HG02938 (cell line): ENCODE data around the gene MAP7.

Source experiments
- ATAC-seq: cut with Tn5 transposase; IDR thresholded peaks from one replicate; pipeline ENCODE4 v1.9.1; 2021; ENCODE audit warnings: mild to moderate bottlenecking, moderate library complexity; ENCODE audit not compliant: unreplicated experiment

The MAP7 gene

DNA sequence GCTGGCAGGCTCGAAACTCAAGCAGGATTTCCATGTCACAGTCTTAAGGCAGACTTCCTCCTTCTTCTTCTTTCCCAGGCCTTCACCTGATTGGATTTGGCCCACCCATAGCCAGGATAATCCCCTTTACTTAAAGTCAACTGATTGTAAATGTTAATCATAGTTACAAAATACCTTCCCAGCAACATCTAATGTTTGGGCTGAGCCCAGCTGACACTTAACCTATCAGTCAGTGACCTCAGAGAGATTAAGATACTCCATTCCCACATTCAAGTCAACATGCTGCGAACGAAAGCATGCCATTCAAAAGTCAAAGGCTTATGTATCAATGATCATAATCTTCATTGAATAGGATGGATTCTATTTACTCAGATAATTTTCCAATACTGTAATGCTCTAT is 16.0 kb downstream of the MAP7 start:
- no peak for ATAC-seq

DNA sequence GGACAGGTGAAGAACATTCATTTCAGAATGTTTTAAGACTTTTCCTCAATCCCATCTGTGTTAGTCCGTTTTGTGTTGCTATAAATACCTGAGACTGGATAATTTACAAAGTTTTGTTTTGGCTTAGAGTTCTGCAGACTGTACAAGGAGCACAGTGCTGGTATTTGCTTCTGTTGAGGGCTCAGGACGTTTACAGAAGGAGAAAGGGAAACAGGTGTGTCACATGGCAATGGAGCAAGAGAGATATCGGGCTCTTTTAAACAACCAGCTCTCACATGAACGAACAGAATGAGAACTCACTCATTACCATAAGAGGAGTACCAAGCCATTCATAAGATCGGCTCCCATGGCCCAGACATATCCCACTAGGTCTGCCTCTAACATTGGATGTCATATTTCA is 16.7 kb downstream of the MAP7 start:
- ATAC-seq, result no peak

DNA sequence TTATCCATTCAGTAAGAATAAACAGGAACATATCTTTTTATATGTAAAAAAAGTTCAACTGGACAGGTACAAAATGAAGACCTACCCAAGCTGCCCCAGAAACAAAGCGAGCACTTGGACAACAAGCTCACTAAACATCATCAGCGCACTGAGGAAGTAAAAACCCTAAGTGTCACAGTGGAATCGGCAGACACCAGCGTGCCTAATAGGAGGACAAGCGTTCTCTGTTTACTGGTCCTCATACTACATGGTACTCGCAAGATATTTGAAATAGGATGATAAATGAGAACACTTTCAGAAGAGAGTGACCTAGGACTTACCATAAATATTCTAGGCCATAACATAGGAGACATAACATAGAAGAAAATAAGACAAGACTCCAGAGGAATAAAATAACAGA is 18.2 kb downstream of the MAP7 start:
- no peak for ATAC-seq

DNA sequence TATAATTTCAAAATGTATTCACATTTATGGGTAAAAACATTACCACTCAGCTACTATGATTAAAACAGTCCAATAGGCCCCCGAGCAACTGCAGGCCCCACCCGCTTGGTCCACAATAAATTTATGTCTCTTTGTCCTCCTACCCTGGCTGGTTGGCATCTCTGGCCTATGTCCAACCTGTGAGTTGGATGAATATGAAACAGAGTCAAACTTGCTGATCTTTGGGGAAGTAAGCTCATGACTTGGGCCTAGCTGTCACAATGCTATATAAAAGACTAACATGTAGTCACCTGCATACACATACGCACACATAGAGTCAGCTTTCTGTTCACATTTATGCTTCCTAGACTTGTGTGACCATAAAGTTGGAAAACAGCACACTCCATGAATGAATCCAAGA is 20.5 kb downstream of the MAP7 start:
- no peak for ATAC-seq

DNA sequence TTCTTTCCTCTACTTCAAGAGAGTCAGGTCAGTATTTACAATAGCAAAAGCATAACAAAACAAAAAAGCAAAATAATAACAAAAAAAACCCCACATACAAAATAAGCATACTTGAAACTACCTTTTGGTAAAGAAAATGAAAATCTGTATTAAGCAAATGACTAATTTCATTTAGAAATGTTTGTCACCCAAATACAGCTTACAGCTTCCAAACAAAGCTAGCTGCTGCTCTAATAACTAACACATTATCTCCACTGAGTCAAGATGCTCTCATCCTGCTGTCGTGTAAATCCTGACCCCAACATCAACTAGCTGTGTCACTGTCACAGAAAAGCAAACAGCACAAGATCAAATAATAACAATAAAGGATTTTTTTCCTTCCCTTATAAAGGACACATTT is 21.7 kb downstream of the MAP7 start:
- no peak for ATAC-seq

DNA sequence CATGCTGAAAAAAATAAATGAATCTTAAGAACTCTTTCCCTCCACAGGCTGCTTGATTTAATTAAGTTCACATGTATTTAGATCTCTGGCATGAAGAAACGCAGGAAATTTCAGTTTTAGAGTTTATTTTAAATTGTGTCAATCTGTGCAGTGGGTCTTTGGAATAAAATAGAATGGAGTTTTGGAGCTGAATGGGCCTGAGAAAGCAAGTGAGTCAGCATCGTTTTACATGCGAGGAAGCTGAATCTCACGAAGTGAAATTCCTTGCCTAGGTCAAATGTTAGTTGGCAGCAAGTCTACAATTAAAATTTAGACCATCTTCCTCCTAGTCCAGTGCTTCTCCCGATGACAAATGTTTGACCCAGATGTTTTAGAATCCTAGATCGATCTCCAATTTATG is 22.4 kb downstream of the MAP7 start:
- ATAC-seq, result no peak

DNA sequence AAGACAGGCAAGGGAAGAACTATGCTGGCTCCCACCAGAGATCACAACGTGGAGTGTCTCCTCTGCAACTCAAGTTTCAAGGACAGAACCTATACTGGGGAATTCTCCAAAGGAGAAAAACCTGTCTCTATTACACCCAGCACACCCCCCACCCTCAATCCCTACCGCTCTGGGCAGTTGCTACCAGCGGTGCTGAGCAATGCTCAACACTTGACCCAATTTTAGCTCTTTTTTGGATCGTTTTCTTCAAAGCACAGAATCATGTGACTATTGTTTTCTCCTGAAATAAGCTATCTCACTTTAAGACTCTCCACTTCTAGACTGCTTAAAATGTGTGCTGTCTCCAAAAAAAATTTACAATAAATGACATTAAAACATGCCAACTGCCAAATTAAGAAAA is 23.3 kb downstream of the MAP7 start:
- ATAC-seq, result no peak

DNA sequence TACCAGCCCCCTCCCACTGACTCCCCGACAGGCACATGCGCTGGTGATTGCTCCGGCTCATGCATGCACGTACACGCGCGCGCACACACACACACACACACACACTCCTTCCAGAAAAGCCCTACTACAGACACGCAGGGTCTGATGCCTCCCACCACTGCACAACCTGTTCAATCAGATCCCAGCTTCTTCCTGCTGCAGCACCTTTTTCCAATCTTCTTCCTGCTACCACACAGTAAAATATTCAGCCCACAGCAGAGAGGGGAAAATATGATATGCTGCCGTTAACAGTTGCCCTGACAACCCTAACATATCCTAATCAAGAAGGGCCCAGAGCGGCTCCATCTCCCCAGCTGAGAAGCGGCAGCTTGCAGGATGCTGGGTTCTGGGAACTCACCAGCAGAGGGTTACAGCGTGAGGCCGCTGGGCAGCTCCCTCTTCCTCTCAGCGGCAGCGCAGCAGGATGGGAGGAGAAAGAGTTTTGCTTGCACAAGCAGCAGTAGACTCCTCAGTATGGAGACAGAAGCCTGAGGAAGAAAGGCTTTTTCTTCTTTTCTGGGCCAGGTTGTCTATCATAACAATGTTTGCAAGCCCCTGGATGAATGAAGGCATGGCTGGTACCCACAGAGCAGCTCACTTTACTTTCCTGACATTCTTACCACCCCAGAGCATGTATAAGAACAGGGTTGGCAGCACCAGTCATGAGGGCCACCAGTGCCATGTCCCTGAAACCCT is 23.9 kb downstream of the MAP7 start:
- ATAC-seq, result no peak

DNA sequence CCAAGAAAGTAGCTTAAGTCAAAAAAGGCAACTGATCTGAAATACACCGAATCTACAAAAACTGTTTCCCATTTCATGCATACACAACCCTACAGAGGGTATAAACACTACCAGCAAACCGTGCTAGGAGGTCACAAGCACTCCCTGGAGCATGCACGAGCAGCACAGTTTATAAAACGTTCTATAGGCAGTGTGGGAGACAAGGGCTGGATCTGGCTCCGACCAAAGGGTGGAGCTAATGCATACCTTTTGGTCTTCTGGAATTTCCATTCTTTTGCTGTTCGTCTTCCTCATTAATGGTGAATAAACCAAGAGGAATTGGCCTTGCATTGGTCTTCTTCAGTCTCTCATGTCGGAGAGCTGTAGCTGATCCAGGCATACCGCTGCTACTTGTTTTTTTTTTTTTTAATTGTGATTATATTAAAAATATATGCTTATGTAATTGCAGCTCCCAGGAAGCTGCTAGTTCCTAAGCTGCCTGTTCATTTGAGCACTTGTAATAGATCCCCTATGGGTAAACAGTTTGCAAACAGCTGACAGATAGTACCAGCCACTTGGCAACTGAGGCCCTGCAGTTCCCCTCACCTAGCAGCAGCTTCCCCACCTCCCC is 24.5 kb downstream of the MAP7 start:
- no peak for ATAC-seq

DNA sequence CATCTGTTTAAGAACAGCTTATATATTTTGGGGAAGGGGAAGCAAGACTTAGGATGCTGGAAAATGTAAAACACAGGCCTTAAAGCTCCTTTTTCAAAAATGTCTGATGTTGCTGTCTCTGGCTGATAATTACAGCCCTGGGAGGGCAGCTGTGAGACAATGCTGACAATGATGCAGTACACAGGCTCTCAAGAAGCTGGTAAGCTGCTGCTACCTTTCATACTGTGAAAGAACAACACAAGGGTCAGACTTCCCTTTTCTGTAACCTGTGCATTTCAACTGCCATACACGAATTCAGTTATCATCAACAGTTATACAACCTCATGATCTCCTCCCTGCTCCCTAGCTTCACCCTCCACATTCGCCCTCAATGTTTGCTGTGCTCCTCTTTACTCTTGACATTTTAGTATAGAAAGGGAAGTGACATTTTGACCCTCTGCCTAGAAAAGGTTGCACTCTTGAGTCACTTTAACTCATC is 25.2 kb downstream of the MAP7 start:
- no peak for ATAC-seq

DNA sequence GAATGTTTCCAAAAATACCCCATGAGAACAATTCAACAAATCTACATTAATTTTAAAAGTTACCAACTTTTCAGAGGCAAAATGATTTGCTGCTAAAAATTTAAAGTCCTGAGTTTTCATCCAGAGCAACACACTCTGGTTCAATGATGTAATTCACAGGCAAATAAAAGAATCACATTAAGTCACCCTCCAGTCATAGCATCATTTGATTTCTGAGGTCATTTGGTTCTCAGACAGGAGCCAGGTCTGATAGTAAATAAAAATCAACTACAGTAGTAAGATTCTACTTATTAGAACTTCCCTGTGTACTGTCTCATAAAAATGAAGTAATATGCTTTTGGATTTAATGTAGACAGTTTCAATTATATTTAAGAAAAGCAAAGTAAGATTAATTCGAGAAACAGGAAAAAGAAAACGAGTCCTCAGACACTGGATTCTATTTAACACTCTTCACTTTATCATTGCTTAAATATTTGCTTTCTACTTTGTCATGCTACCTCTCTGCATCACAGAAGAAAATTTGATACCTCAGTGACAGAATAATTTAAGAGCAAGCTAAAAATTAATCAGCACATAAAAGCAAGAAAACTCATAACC is 25.8 kb downstream of the MAP7 start:
- ATAC-seq, result no peak

DNA sequence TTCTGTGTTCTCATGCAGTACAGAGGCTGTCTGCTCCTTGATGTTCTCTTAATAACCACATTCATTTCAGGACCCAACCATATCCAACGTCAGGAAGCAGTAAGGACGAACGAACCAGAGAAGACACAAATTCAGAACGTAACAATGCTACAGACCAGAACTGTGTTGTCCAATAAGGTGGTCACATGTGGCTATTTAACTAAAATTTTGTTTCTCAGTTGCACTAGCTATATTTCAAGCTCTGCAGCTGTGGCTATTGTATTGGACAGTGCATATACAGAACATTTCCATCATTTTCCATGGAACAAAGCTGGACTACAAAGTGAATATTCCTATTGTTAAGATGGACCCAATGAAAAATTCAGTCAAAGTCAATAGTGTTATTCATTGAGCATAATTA is 27.0 kb downstream of the MAP7 start:
- ATAC-seq, result no peak

DNA sequence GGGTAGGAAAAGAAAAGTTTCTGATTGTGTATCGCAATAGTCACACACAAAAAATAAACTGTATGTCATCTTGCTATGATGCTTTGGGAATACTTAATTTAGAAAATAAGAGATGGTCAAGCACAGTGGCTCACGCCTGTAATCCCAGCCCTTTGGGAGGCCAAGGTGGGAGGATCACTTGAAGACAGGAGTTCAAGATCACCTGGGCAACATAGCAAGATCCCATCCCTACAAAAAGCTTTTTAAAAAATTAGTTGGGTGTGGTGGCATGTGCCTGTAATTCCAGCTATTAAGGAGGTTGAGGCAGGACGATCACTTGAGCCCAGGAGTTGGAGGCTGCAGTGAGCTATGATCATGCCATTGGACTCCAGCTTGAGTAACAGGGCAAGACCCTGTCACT is 27.6 kb downstream of the MAP7 start:
- ATAC-seq, result no peak

DNA sequence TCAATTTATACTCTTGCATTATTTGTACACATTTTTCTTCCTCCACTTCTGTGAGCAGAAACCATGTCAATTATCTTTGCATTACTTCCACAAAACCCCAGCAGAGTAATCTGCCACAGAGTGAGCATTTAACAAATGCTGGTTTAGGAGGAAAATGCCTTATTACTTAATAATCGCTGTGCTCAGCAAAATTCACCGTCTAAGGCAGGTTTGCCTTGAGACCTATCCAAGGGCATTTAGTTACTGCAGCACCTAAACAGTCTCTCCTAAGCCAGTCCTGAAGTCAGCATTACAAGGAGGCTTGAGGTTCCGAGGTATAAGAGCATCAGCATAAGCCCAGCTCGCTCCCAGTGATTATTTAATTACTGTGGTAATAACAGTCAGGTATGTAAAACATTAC is 28.3 kb downstream of the MAP7 start:
- no peak for ATAC-seq

DNA sequence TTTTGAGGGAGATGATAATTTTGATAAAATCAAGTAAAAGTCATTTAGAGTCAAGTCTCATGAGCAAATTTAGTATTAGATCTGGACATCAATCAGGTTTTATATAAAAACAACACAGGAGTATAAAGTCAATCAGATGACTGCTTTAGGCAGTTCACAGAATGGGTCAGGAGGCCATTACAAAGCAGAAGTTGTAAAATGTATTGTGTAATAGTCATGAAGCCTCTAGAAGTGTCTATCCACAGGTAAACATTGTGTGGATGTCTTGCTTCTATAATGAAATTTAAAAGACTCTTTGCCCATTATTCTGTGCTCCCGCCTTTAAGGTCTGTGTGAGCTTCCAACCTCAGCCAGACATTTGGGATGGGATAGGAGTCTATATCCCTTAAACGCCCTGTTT is 28.8 kb downstream of the MAP7 start:
- ATAC-seq, result no peak

DNA sequence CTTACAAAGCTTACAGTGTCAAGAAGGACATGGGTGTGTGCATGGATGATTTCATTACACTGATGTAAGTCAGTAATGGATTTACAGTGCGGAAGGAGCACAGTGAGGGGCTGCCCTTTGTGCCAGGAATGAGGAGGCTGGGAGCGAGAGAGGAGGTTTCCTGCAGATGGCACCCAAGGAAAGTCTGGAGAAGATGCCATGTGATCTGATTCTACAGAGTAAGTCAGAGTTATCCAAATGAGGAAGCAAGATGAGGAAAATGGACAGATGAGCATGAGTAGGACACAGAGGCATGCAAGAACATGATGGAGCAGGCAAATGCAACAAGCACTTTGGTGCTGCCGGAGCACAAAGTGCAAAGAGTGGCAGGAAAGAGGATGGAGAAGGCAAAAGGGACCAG is 29.7 kb downstream of the MAP7 start:
- ATAC-seq, result no peak

DNA sequence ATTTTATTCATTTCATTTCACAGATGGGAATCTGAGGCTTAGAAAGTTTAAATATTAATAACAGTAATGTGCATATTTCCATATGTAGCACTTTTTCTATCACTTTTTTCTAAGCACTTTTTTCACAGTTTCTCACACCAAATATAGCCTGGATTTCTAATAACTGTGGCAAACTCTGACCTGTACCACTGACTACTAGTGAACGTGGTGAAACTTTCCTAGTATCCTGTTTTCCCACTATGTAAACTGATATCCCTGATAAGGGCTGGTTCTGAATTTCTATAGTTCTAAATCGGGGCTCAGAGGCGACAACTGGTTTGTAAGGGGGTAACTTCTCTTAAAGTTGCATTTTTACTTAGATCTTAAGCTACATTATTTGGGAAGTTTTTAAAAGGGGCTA is 32.6 kb downstream of the MAP7 start:
- ATAC-seq, result no peak

DNA sequence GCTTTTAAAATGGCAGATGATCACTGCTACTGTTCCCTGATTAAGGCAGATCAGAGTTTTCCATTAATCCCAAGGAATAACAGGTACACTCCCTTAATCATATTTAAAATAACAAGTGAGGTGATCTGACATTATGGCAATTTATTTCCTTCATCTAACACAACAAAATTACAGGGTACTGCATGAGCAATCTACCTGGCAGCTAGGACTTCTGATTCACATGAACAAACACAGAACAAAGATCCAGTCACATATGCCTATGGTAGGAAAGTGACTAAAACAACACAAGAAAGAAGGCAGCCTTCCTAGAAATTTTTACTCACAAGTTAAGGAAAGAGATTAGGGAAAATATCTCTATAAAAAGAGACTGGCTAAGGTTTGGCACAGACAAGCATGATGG is 33.2 kb downstream of the MAP7 start:
- ATAC-seq, result no peak

DNA sequence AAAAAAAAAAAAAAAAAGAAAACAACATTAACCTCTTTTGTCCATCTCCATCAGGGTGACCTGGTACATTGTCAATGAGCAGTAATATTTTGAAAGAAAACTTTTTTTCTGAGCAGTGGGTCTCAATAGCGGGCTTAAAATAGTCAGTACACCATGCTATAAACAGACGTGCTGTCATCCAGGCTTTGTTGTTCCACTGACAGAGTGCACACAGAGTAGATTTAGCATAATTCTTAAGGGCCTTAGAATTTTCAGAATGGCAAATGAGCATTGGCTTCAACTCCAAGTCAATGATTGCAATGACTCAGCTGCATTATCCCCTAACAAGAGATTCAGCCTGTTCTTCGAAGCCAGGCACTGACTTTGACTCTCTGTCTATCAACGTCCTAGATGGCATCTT is 35.6 kb downstream of the MAP7 start:
- no peak for ATAC-seq

DNA sequence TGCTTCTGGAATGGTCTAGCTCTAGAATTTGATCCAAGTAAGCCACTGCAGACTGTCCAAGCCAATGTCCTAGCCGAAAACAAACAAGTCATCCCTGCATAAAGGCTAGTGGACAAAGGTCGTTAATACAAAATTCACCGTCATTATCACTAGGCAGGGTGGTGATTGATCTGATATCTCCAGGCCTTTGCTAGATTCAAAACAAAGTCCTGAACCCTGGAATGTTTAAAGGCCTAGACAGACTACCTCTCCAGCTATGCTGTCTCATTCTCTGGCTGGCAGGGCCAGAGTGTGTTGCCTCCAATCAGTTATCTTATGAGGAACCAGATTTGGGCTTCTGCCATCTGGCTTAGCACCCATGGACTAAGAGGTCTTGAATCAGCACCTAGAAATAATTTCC is 38.3 kb downstream of the MAP7 start:
- ATAC-seq, result no peak

DNA sequence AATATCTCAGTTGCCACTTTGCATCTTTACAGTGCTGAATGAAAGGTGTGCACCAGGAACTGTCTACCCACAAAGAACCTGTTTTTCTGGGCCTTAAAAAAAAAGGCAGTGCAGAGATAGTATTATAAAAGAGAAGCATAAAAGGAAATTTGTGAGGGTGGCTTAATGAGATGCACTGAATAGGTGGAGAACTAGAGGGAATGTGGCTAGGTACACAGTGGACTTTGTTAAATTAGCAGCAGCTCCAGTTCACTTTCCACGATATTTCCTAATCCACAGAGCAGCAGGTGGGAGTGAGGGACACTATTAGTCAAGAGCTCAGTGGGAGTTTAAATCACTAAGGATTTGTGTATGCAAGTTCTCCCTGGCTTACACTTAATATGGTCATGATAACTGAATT is 38.8 kb downstream of the MAP7 start:
- ATAC-seq, result no peak

DNA sequence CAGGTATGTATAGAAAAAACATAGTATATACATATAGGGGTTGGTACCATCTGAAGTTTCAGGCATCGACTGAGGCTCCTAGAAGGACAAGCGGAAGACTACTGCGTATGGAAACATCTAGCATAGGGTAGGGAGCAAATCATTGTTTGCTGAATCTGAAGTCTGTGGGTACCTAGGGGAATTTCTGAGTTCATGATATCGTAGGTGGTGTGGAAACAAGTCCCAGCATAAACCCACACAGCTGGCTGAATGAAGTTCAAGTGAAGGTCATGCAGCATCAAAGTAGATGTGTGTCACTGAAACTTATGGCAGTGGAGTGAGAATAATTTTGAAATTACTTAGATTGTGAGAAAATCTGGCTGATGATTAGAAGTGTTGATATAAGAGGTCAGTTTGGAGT is 39.4 kb downstream of the MAP7 start:
- no peak for ATAC-seq

DNA sequence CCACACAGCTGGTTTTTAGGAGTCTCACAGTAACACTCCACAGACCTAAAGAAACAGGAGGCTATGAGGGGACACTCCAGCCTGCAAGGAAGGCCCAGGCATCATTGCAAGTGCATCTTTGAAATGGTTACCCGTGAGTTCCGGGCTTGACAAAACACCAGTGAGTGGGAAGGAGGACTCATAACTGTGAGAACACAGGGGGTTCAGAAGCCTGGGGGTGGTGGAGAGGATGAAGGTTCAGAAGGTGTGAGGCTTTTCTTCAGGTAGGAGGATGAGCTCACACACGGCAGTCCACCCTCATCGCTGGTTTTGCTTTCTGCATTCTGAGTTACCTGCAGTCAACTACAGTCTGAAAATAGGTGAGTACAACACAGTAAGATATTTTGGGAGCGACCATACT is 39.9 kb downstream of the MAP7 start:
- no peak for ATAC-seq
